HCT116 (cell line): ENCODE measurements around the gene NCKAP5. TPM values are rescaled to one million over a fixed set of nuclear protein-coding genes. Genes with fewer than 3 reads are reported as not detected.

Experiments
- ATAC-seq: fragments of 200-7000 bp; cut with Tn5 transposase; 2 replicates; pipeline ENCODE4 v1.9.1; 2020; ENCODE audit warnings: mild to moderate bottlenecking, moderate library complexity
- BruUV-seq: library from RNA; stranded (reverse); fragments of 400-500 nt; replicated peaks from 2 replicates; lab custom pipeline; 2021; lab: Mats Ljungman, UMichigan
- CTCF ChIA-PET: fragments of 300-600 bp; sonication (Branson Sonifier 250); formaldehyde crosslinking; loops from one replicate; lab custom pipeline; 2021; ENCODE audit warnings: antibody characterized with exemption; lab: Charles Lee
- POLR2A ChIA-PET: fragments of 300-600, 350-600 bp; sonication (Branson Sonifier 250); formaldehyde crosslinking; loops from one replicate; lab custom pipeline; 2021; ENCODE audit warnings: antibody characterized with exemption; lab: Charles Lee
- RAD21 ChIA-PET, 2 experiments: fragments of 300-600 bp; sonication (Branson Sonifier 250); formaldehyde crosslinking; loops; one replicate each; lab custom pipeline; 2023; ENCODE audit warnings: low total read pairs in 2 of 2; ENCODE audit not compliant: uncharacterized antibody in 2 of 2, unreplicated experiment in 2 of 2, low non-redundant PET in 1 of 2; lab: Charles Lee
- DNase-seq: peaks from one replicate; pipeline ENCODE4 v3.0.0-alpha.2; 2010; ENCODE audit warnings: low read depth, low spot score
- H2AFZ ChIP-seq: fragments of 200-600 bp; shearing (Covaris generic), sonication (generic); 2 replicates; pipeline ENCODE4 v1.6.1; 2017; ENCODE audit warnings: low read depth, mixed run types, mixed read lengths, antibody characterized with exemption, low read length; ENCODE audit not compliant: poor library complexity, severe bottlenecking
- H3K27ac ChIP-seq: 2 replicates; pipeline ENCODE4 v1.5.1; 2012; ENCODE audit warnings: low read depth, low read length
- H3K27me3 ChIP-seq: fragments of 200-600 bp; sonication (generic); 2 replicates; pipeline ENCODE4 v1.6.1; 2016; ENCODE audit warnings: mixed run types, low read length, mixed read lengths; ENCODE audit not compliant: insufficient read depth
- H3K36me3 ChIP-seq, 2 experiments: fragments of 200-500 bp in 1 of 2; fragments of 200-600 bp in 1 of 2; sonication (Bioruptor generic) in 1 of 2; sonication (generic) in 1 of 2; 2 replicates each; pipeline versions ENCODE4 v1.5.1 to v1.6.1; 2014 to 2016; ENCODE audit warnings: low read length in 2 of 2, inconsistent platforms in 1 of 2, mixed read lengths in 1 of 2, mixed run types in 1 of 2; ENCODE audit not compliant: insufficient read depth in 2 of 2, control insufficient read depth in 1 of 2
- H3K4me1 ChIP-seq, 2 experiments: fragments of 200-600 bp in 1 of 2; sonication (generic) in 1 of 2; 2 replicates each; pipeline versions ENCODE4 v1.5.1 to v1.6.1; 2012 to 2017; ENCODE audit warnings: low read length in 2 of 2, inconsistent platforms in 1 of 2, mild to moderate bottlenecking in 1 of 2, mixed read lengths in 1 of 2, mixed run types in 1 of 2, moderate library complexity in 1 of 2; ENCODE audit not compliant: insufficient read depth in 2 of 2, control insufficient read depth in 1 of 2
- H3K4me2 ChIP-seq: fragments of 200-600 bp; sonication (generic); 2 replicates; pipeline ENCODE4 v1.6.1; 2017; ENCODE audit warnings: mixed run types, low read length, mixed read lengths
- H3K4me3 ChIP-seq, 2 experiments: fragments of 200-600 bp in 1 of 2; sonication (generic) in 1 of 2; replicated peaks in 1 of 2; 2 replicates each; pipeline ENCODE4 v1.5.1; 2011 to 2016; ENCODE audit warnings: low read length in 2 of 2, control low read depth in 1 of 2, low read depth in 1 of 2, mild to moderate bottlenecking in 1 of 2, mixed read lengths in 1 of 2, mixed run types in 1 of 2
- H3K79me2 ChIP-seq: fragments of 200-600 bp; sonication (generic); 2 replicates; pipeline ENCODE4 v1.6.1; 2017; ENCODE audit warnings: mild to moderate bottlenecking, mixed run types, low read length, moderate library complexity, mixed read lengths; ENCODE audit not compliant: insufficient read depth
- H3K9ac ChIP-seq: fragments of 200-600 bp; sonication (generic); 2 replicates; pipeline ENCODE4 v1.6.1; 2016; ENCODE audit warnings: low read length, mixed read lengths
- H3K9me2 ChIP-seq: fragments of 200-600 bp; sonication (generic), shearing (Covaris generic); 2 replicates; pipeline ENCODE4 v1.6.1; 2017; ENCODE audit warnings: mixed run types, mild to moderate bottlenecking, moderate library complexity; ENCODE audit not compliant: insufficient read depth
- H3K9me3 ChIP-seq, 2 experiments: fragments of 200-500 bp in 1 of 2; fragments of 200-600 bp in 1 of 2; sonication (Bioruptor generic) in 1 of 2; sonication (generic) in 1 of 2; 2 replicates each; pipeline ENCODE4 v1.6.1; 2014 to 2017; ENCODE audit warnings: low read length in 2 of 2, mixed read lengths in 2 of 2, inconsistent platforms in 1 of 2, low read depth in 1 of 2, mild to moderate bottlenecking in 1 of 2, mixed run types in 1 of 2, moderate library complexity in 1 of 2; ENCODE audit not compliant: control insufficient read depth in 1 of 2, insufficient read depth in 1 of 2
- H4K20me1 ChIP-seq: fragments of 200-600 bp; sonication (generic), shearing (Covaris generic); 2 replicates; pipeline ENCODE4 v1.6.1; 2017; ENCODE audit warnings: mixed run types, mild to moderate bottlenecking, moderate library complexity; ENCODE audit not compliant: insufficient read depth
- CEBPB ChIP-seq: IDR thresholded peaks from 2 replicates; pipeline ENCODE4 v1.6.1; 2012; ENCODE audit warnings: low read depth
- ELF1 ChIP-seq: IDR thresholded peaks from 2 replicates; pipeline ENCODE4 v1.6.1; 2012; ENCODE audit warnings: low read depth, borderline replicate concordance
- EZH2 ChIP-seq: fragments of 200-600 bp; sonication (generic); IDR thresholded peaks from 2 replicates; pipeline ENCODE4 v1.6.1; 2017; ENCODE audit warnings: antibody characterized with exemption, mixed run types
- EZH2phosphoT487 ChIP-seq: fragments of 200-600 bp; IDR thresholded peaks from 2 replicates; pipeline ENCODE4 v1.6.1; 2018; ENCODE audit warnings: antibody characterized with exemption, borderline replicate concordance
- FOSL1 ChIP-seq: IDR thresholded peaks from 2 replicates; pipeline ENCODE4 v1.6.1; 2012; ENCODE audit warnings: low read depth
- JUND ChIP-seq: IDR thresholded peaks from 2 replicates; pipeline ENCODE4 v1.6.1; 2012
- POLR2A ChIP-seq: IDR thresholded peaks from 2 replicates; pipeline ENCODE4 v1.7.0; 2011; ENCODE audit warnings: borderline replicate concordance; ENCODE audit not compliant: insufficient read depth, insufficient read length; ENCODE audit errors: extremely low read depth
- POLR2AphosphoS5 ChIP-seq: IDR thresholded peaks from 2 replicates; pipeline ENCODE4 v1.6.1; 2011; ENCODE audit warnings: mild to moderate bottlenecking, low read depth, low read length, moderate library complexity
- SIN3A ChIP-seq: IDR thresholded peaks from 2 replicates; pipeline ENCODE4 v1.6.1; 2012; ENCODE audit warnings: low read depth
- SP1 ChIP-seq: IDR thresholded peaks from 2 replicates; pipeline ENCODE4 v1.6.1; 2012; ENCODE audit warnings: low read depth
- TCF7L2 ChIP-seq: IDR thresholded peaks from 2 replicates; pipeline ENCODE4 v1.7.0; 2011; ENCODE audit warnings: borderline replicate concordance, inconsistent platforms; ENCODE audit not compliant: insufficient read depth, insufficient read length; ENCODE audit errors: extremely low read depth
- ZNF274 ChIP-seq: fragments of 200-500 bp; sonication (Bioruptor generic); IDR thresholded peaks from 2 replicates; pipeline ENCODE4 v1.6.1; 2014; ENCODE audit warnings: mild to moderate bottlenecking, low read depth, low read length, inconsistent platforms
- intact Hi-C: fragments of 100-400 bp; cut with micrococcal nuclease; formaldehyde crosslinking; loops from 2 replicates; pipeline ENCODE4 v1.10.0; 2022
- total RNA-seq: library from RNA; stranded (reverse); gene quantifications from one replicate; pipeline ENCODE4 v1.2.1, GENCODE V29; 2021; ENCODE audit not compliant: unreplicated experiment
- TF ChIP-seq, protein P1 (sequence below): IDR thresholded peaks from 2 replicates; pipeline ENCODE4 v1.6.1; 2012; ENCODE audit warnings: low read depth
- TF ChIP-seq, protein P2 (sequence below): IDR thresholded peaks from 2 replicates; pipeline ENCODE4 v1.6.1; 2011; ENCODE audit warnings: mild to moderate bottlenecking, low read length, moderate library complexity; ENCODE audit not compliant: insufficient replicate concordance; ENCODE audit errors: extremely low read depth
- TF ChIP-seq, protein P3 (sequence below), 3 experiments: fragments of 200-600 bp in 1 of 3; sonication (generic) in 1 of 3; IDR thresholded peaks in 2 of 3; conservative IDR thresholded peaks in 1 of 3; 2 replicates each; pipeline ENCODE4 v1.5.1; 2012 to 2017; ENCODE audit warnings: low read depth in 2 of 3, low read length in 2 of 3, antibody characterized with exemption in 1 of 3, borderline replicate concordance in 1 of 3, control low read depth in 1 of 3, mild to moderate bottlenecking in 1 of 3, mixed read lengths in 1 of 3, mixed run types in 1 of 3, moderate library complexity in 1 of 3; ENCODE audit not compliant: insufficient read depth in 1 of 3

Gene NCKAP5
- total RNA-seq, 1 experiment from 2014 or later = 0.30 TPM

DNA sequence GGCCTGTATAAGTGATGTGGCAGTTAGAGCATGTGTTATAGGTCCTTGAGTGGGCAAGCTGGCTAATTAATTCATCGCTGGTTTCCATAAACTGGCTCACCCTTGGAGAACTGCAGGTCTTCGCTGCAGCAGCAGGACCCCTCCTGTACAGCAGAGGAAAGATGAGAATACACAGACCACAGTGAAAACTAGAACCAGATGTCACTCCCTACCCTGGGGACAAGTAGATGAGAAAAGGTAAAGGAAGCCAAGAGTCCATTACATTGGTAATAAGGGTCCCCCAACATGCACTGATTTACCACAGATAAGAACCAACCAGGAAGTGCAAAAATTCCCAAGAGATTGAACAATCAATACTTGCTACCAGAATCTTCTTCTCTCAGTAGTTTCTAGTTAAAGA, 482.6 kb downstream of the NCKAP5 start:
- ATAC-seq = no peak
- ChIA-PET CTCF (no interaction called here), RAD21 (no interaction called here), POLR2A (no interaction called here)
- Histone ChIP-seq H3K9me3 (no peaks in the 10 kb centered on the region), H3K36me3 (no peaks in the 10 kb centered on the region), H3K27me3 (no peaks in the 10 kb centered on the region), H3K79me2 (no peaks in the 10 kb centered on the region), H3K9ac (no peak overlapping the region), H2AFZ (no peak overlapping the region), H3K4me1 (no peaks in the 10 kb centered on the region), H3K4me3 (no peak overlapping the region), H3K27ac (no peak overlapping the region), H3K4me2 (no peak overlapping the region), H4K20me1 (no peaks in the 10 kb centered on the region), H3K9me2 (no peaks in the 10 kb centered on the region)
- TF ChIP-seq EZH2phosphoT487 (no peak), SP1 (no peak), POLR2A (no peak), FOSL1 (no peak), POLR2AphosphoS5 (no peak), ELF1 (no peak), CEBPB (no peak), ZNF274 (no peak), EZH2 (no peak), JUND (no peak), TCF7L2 (no peak), SIN3A (no peak)
- TF ChIP-seq, protein P1, sequence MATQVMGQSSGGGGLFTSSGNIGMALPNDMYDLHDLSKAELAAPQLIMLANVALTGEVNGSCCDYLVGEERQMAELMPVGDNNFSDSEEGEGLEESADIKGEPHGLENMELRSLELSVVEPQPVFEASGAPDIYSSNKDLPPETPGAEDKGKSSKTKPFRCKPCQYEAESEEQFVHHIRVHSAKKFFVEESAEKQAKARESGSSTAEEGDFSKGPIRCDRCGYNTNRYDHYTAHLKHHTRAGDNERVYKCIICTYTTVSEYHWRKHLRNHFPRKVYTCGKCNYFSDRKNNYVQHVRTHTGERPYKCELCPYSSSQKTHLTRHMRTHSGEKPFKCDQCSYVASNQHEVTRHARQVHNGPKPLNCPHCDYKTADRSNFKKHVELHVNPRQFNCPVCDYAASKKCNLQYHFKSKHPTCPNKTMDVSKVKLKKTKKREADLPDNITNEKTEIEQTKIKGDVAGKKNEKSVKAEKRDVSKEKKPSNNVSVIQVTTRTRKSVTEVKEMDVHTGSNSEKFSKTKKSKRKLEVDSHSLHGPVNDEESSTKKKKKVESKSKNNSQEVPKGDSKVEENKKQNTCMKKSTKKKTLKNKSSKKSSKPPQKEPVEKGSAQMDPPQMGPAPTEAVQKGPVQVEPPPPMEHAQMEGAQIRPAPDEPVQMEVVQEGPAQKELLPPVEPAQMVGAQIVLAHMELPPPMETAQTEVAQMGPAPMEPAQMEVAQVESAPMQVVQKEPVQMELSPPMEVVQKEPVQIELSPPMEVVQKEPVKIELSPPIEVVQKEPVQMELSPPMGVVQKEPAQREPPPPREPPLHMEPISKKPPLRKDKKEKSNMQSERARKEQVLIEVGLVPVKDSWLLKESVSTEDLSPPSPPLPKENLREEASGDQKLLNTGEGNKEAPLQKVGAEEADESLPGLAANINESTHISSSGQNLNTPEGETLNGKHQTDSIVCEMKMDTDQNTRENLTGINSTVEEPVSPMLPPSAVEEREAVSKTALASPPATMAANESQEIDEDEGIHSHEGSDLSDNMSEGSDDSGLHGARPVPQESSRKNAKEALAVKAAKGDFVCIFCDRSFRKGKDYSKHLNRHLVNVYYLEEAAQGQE = no peak
- TF ChIP-seq, protein P2, sequence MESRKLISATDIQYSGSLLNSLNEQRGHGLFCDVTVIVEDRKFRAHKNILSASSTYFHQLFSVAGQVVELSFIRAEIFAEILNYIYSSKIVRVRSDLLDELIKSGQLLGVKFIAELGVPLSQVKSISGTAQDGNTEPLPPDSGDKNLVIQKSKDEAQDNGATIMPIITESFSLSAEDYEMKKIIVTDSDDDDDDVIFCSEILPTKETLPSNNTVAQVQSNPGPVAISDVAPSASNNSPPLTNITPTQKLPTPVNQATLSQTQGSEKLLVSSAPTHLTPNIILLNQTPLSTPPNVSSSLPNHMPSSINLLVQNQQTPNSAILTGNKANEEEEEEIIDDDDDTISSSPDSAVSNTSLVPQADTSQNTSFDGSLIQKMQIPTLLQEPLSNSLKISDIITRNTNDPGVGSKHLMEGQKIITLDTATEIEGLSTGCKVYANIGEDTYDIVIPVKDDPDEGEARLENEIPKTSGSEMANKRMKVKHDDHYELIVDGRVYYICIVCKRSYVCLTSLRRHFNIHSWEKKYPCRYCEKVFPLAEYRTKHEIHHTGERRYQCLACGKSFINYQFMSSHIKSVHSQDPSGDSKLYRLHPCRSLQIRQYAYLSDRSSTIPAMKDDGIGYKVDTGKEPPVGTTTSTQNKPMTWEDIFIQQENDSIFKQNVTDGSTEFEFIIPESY = no peak
- TF ChIP-seq, protein P3, sequence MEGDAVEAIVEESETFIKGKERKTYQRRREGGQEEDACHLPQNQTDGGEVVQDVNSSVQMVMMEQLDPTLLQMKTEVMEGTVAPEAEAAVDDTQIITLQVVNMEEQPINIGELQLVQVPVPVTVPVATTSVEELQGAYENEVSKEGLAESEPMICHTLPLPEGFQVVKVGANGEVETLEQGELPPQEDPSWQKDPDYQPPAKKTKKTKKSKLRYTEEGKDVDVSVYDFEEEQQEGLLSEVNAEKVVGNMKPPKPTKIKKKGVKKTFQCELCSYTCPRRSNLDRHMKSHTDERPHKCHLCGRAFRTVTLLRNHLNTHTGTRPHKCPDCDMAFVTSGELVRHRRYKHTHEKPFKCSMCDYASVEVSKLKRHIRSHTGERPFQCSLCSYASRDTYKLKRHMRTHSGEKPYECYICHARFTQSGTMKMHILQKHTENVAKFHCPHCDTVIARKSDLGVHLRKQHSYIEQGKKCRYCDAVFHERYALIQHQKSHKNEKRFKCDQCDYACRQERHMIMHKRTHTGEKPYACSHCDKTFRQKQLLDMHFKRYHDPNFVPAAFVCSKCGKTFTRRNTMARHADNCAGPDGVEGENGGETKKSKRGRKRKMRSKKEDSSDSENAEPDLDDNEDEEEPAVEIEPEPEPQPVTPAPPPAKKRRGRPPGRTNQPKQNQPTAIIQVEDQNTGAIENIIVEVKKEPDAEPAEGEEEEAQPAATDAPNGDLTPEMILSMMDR (IDR thresholded peaks at IDR 0.05 in 2 of 3, conservative IDR thresholded peaks at IDR 0.05 in 1 of 3; ENCODE audit: borderline replicate concordance in 1 of 3, insufficient read depth in 1 of 3, low read depth in 2 of 3, low read length in 2 of 3) = no peak
- BruUV-seq = no TSS peak
- no peak for DNase-seq
- intact Hi-C loops = no loop called here
